Left renal cortex interstitium (tissue), 4 donors: ENCODE data around the gene KCNMB2. TPM values are rescaled to one million over a fixed set of nuclear protein-coding genes. Genes with fewer than 3 reads are reported as not detected.
A peak's percentile ranks its signal among the peaks of the same experiment; 100 is the strongest.
"Not testable (repeated sequence)": the region's sequence is repeated elsewhere in the genome, so short reads cannot be mapped to it uniquely, and the experiment has no call there.

Source experiments
- DNase-seq, 4 donors: peaks; one replicate each; pipeline ENCODE4 v3.0.0-alpha.2; 2013; ENCODE audit warnings: low read depth in 4 of 4, low spot score in 2 of 4, missing footprints in 1 of 4
- polyA plus RNA-seq, 4 donors: library from polyadenylated mRNA; unstranded; fragments of 120-200 nt; gene quantifications; one replicate each; pipeline ENCODE4 v1.2.1, GENCODE V29; 2013; ENCODE audit not compliant: insufficient read length in 4 of 4

Gene KCNMB2
- polyA plus RNA-seq, 4 donors: 22.5 to 32.0 (median 29.9) TPM

DNA sequence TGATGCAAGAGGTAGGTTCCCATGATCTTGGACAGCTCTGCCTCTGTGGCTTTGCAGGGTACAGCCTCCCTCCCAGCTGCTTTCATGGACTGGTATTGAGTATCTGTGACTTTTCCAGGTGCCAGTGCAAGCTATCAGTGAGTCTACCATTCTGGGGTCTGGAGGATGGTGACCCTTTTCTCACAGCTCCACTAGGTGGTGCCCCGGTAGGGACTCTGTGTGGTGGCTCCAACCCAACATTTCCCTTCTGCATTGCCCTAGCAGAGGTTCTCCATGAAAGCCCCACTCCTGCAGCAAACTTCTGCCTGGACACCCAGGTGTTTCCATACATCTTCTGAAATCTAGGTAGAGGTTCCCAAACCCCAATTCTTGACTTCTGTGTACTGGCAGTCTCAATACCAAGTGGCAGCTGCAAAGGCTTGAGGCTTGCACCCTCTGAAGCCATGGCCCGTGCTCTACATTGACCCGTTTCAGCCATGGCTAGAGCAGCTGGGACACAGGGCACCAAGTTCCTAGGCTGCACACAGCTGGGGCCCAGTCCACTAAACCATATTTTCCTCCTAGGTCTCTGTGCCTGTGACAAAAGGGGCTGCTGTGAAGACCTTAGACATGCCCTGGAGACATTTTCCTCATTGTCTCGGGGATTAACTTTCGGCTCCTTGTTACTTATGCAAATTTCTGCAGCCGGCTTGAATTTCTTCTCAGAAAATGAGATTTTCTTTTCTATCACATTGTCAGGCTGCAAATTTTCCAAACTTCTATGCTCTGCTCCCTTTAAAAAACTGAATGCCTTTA is 209.8 kb downstream of the KCNMB2 start:
- not testable (repeated sequence) for DNase-seq

DNA sequence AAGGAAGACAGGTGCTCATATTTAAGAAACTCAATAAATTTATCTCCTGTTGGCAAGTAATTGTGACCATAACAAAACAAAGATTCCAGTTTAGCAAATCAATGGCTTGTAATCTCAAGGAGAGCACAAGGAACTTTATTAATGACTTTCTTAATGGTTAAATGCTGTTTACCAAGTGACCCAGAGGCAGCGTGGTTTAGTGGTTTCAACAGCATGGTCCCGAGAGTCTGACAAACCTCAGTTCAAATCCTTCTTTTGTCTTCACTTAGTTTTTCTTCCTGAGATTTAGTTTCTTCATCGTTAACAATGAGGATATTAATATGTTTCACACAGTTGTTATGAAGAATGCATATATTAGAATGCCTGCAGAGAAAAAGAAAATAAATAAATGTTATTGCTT is 212.6 kb downstream of the KCNMB2 start:
- DNase-seq: no peak

DNA sequence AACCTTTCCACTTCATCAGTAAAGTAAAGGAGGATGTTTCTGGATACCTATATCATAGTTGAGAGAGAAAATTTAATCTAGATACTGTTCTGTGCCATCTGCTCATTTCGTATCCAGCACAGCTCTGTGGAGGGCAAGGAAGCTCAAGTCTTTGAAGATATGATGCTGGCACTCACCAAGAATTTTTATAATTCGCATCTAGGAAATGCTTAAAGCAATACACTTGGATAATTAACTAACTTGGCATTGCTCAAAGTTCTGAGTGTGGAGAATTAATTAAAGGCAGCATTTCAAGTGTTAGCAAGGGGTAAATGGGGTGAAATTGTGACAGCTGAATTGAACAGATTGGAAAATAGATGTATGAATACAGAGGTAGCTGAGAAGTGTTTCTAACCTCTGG is 213.2 kb downstream of the KCNMB2 start:
- DNase-seq: no peak

DNA sequence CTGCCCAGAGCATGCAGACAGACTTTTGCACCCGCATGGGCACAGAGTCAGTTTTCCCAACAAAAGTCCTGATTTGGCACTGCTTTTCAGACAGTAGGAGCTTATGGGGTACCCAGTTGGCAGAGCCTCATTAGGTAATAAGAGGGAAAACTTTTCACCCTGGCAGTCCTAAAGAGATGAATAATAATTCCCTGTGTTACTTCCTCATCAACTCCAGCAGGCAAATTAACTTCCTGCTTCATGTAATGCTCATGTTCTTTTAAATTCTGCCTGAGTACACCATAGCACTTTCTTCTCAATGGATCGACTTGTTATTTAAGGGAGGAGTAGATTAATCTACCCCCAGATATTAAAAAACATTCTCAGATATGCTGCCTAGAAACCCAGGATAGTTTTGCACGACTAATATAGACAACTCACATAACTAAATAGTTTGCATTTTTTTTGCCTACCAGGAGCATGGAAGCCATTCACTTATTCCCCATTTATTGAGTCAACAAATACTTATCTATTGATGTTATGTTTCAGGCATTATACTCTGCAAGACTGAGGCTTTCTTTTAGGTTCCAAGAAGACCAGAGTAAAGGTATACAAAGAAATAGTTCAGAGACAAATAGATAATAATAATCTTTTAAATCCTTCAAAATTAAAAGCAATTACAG is 214.5 kb downstream of the KCNMB2 start:
- DNase-seq: no peak

DNA sequence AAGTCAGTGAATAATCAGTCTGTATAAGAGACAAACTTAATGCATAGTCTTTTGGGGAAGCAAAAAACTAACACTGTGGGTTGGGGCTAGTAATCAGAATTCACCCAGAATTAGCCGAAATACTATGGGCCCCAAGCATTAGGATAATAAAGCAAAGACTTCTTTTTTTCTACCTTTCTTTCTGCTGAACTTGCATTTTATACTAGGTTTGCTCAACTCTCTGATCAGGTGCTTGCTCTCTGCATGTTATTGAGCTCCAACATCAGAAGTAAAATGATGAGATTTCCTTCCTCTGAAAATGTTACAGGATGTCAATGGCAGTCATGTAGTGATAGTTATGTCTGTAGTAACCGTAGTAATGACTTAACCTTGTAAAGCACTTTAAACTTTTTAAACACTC is 216.6 kb downstream of the KCNMB2 start:
- no peak for DNase-seq

DNA sequence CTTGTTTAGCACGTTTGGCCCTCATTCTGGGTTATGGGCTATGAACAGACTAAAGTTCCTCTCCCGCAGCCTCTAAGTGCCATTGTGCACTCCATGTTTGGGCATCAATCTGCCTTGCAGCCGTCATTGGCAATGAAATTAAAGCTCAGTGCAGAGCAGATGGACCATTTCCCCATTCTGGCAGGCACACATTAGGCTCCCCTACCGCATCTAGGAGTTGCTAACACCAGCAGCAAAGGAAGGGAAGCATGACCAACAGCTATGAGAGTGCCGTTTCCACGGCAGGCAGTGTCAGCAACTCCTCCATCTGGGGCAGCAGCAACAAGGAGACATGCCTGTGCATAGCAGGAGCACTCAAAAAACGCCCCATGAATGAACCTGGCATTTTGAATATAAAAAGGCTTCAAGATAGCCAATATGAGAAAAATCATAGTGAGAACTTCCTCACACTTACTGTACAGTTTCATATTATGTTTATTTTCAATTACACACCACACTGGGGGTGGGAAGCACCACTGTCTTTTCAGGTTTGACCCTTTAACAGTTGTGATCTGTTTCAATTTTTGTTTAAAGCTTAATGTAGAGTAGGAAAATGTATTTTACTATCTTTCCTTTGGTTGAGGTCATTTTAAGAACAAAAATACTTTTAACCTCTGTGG is 218.7 kb downstream of the KCNMB2 start:
- peak in 1 of 4 donors; percentile 8 for DNase-seq

DNA sequence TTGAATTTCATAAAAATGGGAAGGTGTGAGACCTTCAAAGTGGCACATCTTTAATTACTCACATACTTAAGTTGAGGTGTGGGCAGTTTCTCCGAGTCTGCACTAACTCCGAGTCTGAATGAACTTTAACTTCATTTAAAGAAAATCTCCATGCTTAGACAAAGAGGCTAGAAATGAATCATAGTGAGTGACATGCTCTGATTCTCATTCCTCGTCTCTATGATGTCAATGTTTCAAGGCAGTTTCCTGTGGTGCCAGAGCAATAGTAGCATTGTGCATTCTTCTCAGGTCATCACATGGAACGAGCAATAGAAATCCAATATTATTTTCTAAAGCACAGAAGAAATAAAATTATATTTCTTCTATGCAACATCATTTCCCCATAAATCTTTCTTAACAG is 224.8 kb downstream of the KCNMB2 start:
- DNase-seq: no peak

DNA sequence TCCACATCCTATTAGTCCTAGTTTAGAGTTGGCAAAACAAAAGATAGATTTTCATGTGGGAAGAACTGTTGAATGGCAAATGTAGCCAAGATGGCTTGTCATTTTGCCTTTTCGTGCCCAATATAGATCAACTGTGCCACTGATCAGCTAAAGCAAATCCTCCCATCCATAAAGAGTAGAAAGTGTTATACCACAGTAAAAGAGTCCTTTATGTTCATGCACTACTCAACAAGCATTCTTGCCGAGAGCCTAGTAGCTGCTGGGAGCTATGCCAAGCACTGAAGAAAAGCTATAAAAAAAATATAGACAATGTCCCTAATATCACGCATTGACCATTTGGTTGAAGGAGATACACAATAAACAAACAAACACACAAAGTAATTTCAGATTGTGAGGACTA is 225.2 kb downstream of the KCNMB2 start:
- DNase-seq: no peak

DNA sequence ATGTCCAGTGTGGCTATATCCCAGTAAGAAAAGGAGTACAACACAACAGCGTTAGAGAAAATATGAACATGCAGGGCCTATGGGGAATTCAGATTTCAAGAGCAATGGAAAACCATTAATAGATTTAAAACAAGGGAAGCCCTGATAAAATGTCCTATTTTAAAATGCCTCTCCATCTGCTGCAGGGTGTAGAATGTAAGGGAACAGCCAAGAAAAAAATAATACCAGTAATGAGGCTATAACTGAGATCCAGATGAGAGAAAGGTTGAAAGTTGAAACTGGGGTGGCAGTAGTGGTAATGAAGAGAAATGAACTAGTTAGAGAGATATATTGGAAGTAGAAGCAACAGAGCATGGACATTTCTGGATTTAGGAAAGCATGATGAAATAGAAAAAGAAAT is 226.1 kb downstream of the KCNMB2 start:
- no peak for DNase-seq

DNA sequence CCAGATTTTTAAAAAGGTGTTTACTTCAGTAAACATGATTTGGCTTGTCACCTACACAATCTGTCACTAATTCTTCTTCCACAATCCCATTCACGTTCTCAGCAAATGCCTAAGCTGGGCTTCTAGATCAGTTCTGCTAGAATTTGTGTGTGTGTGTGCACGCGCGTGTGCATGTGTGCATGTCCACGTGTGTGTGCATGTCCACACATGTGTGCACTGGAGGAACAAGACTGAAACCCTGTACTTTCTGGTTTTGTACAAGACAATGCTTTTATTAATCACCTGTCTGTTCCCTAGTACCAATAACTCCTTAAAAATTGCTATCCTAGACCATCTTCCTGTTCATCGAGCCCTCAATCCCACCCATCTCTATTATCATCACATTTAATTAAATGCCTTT is 229.2 kb downstream of the KCNMB2 start:
- no peak for DNase-seq

DNA sequence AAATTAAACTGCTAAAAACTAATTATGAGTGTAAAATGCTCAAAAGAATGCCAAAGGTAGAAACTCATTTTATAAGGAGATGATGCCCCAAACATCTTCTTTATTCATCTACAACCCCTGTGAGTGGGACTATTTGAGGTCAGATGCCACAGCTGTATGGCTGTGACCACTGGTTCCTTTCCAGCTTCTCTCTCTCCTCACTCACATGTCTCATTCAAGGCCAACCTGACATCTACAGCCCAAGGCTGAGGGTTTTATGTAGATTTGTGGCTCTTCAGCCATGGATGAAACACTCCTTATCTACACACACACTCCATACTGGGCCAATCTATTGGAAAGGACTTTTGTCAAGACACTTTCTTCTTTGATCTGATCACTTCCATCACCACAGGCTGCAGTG is 231.3 kb downstream of the KCNMB2 start:
- no peak for DNase-seq

DNA sequence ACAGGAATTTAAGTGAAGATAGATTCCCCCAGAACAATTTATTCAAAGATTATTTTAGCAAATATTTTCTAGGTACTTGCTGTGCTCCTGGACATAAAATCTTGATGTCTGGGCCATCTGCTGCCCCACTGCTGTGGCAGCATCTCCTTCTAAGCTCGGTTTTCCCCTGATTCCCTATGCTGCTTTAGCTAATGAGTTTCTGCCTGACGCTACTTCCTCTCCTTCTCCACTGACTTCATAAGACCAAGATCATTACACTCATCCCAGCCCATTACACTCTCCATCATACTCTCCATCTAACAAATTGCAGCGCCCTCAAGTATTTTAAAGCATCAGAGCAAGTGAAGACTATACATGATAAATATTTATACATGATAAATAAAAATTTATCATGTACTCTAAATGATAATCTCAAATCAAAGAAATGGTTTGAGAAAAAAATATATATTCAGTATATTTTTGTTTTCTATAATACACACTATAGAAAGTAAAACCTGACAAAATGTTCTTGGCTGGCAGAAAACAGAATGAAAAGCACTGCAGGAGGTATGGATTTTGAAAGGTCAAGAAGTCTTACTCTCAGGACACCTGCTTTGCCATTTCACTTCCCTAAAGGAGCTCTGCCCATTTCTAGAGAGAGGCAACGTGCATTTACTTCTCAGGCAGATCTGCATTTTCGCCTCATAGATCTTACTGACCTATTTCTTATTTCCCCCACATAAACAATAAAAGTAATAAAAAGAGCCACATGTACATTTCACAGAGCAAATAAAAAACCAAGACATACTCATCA is 232.0 kb downstream of the KCNMB2 start:
- DNase-seq: no peak

DNA sequence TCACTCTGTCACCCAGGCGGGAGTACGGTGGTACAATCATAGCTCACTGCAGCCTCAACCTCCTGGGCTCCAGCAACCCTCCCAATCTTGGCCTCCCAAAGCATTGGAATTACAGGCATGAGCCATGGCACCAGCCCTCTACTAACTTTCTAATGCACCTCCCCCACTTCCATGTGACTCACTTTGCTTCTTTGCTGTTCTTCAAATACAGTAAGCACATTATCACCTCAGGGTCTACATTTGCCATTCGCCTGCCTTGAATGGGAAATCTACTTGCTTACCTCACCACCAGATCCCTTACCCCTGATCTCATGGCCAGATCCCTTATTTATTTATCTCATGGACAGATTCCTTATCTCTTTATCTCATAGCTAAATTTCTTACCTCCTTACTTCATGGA is 235.3 kb downstream of the KCNMB2 start:
- DNase-seq: no peak

DNA sequence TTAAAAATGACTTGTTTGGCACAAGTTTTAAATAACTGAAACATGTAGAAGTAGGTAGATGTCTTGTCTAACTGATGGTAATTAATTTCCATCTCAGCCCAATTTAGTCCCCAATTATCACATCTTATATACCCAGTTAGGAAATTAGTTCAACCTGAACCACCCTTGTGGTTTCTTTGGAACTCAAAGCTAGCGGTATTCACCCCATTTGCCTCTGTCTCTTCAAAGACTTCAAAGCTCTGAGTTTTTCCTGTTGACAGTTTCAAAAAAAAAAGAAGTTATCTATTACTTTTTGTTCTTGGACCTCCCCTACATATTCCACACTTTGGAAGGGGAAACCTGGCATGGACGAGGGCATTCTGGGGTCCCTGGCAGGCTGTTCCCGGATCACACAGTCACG is 236.5 kb downstream of the KCNMB2 start:
- no peak for DNase-seq

DNA sequence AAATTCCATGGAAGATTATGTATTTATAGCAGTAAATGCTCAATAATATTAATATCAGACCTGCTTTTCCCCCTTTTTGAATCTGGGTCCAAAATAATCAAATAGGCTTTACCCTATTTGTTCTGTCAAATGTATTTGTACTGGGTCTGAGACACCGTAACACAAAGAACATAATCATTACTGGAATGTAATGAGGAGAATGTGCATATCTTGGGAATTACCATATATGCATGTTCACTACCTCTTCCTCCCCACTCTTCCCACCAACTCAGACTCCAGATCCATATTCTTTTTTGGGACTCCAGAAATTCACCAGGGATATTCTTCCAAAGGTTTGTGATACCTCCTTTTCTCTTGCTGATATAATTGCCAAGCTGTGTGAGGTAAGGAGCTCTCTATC is 237.1 kb downstream of the KCNMB2 start:
- DNase-seq: no peak

DNA sequence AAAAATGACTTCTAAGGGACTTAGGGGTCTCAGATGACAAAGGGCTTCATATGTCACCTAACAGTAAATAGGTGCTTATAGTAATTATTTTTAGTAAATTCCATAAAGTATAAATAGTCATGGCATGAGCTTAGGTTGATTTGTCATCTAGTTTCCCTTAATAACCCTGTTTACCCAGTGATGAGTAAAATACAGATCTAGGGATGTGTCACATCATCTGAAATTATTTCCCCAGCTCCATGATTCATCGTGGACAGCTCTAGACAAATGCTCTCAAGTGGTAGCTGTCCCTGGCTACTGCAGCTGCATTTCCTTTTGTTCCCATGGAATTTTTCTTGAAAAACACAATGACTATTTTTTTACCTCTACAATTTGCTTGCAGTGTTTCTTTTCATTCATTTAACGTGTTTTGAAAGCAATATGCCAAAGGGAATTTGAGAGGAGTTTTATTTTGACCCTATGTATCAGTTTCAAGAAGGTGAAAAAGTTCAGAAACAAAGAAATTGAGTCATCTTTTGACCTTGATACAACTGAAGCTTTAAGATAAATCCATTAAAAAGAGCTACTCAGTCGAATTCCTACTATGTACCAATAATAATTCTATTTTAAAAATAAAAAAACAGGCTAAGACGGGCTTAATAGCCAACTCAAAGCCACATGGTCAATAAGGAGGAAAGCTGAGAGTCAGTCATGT is 241.6 kb downstream of the KCNMB2 start:
- no peak for DNase-seq

DNA sequence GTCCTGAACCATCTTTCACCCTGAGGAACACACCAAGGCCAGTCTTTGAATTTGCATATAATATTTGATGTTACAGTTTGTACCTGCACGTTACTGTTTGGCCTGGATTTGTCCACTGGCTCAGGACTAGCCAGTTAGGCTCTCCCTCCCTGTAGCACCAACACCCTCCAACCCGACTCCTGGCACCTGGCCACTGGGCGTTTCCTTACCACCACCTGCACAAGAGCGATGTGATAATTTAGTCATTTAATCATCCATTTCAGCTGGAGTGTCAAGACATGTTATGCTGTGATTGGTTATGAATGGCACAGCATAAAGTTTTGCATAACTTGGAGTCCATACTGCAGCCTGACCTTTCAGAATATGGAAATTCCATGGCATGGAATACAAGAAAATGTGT is 242.4 kb downstream of the KCNMB2 start:
- DNase-seq: no peak

DNA sequence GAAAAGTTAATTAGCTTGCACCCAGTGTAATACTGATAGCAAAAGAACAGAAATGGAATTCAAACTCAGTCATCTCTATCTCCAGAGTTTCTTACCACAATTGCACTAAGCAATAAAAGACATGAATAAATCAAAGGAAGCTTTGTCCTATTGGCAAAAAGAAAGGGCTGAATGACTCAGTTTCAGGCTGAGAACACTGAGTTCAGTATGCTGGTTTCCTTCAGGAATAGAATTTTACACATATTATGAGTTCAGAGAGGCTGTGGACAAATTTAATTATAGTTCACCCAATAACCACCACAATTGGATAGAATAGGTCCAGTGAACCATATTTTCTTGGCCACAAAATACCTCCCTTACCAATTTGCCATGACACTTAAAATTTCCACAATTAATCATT is 249.7 kb downstream of the KCNMB2 start:
- DNase-seq: no peak

DNA sequence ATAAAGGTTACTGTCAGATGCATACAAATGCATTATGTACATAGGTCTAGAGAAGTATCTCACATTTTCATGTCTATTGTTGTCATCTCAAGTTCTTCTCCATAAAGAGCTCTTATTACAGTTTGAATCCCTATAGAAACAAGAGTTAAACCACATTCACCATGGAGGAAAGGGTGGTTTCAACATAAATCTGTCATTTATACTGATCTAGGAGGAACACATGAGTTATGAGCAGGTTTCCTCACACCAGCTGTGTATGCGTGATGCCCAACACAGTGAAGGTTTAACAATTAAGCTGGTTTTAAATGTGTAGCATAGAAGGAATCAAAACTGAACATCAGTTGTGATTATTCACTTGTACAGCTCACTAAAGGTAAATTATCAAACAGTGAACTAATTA is 251.7 kb downstream of the KCNMB2 start:
- DNase-seq: no peak

DNA sequence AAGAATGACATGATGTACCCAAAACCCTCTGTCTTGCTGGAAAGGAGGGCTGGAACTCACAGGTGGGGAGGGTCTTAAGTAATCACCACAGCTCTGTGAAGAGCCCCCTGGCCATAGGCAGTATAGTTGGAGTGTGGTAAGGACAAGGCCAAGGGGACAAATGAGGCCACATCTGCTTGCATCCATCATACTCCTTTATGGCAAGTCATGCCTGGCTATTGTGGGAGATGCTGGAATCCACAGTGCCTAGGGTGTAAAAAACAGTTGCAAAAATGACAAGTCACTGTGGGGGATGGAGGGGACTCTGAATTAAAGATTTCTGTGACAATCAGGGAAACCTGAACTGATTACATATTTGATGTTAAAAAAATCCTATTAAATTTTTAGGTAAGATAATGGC is 258.5 kb downstream of the KCNMB2 start:
- DNase-seq: no peak

DNA sequence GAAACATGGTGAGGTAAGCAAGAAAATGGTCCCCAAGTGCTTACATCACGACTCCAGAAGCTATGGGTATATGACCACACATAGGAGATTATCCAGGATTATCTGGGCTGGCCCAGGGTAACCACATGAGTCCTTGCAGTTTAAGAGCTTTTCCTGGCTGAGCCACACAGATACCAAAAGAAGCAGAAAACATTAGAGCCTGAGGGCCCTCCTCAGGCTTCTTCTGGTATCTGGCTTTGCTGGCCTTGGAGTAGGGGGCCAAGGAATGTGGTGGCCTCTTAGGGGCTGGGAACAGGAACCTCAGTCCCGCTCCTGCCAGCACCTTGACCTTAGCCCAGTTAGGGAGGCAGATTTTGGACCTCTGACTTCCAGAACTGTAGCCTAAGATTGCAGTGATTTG is 259.1 kb downstream of the KCNMB2 start:
- no peak for DNase-seq
